Adrenal gland (tissue), 12 donors: ENCODE measurements around the gene MRPL21. TPM values are rescaled to one million over a fixed set of nuclear protein-coding genes. Genes with fewer than 3 reads are reported as not detected.
"Not testable (repeated sequence)": the region's sequence is repeated elsewhere in the genome, so short reads cannot be mapped to it uniquely, and the experiment has no call there.

ENCODE experiments used
- DNase-seq, 7 donors: peaks; one replicate each; pipeline ENCODE4 v3.0.0-alpha.2; 2019 to 2020
- H3K27ac ChIP-seq, 5 donors: fragments of 200-600 bp; sonication (generic) in 4 of 5; 1 replicate in 3 of 5; 2 replicates in 2 of 5; pipeline versions ENCODE4 v1.5.1 to v1.8.0; 2016 to 2020; ENCODE audit warnings: mild to moderate bottlenecking in 1 of 5
- H3K27me3 ChIP-seq: fragments of 200-600 bp; 2 replicates; pipeline ENCODE4 v1.8.0; 2021
- H3K36me3 ChIP-seq, 2 donors: fragments of 200-600 bp; replicated peaks in 1 of 2; 1 replicate in 1 of 2; 2 replicates in 1 of 2; pipeline versions ENCODE4 v1.5.1 to v1.8.0; 2018 to 2022
- H3K4me1 ChIP-seq, 2 donors: fragments of 200-600 bp; replicated peaks in 1 of 2; 1 replicate in 1 of 2; 2 replicates in 1 of 2; pipeline versions ENCODE4 v1.5.1 to v1.8.0; 2018 to 2021
- H3K4me3 ChIP-seq, 4 donors: fragments of 200-600 bp; sonication (generic) in 3 of 4; one replicate each; pipeline ENCODE4 v1.5.1; 2016 to 2018
- H3K9me3 ChIP-seq, 3 donors: fragments of 200-600 bp; sonication (generic) in 1 of 3; replicated peaks in 1 of 3; 1 replicate in 2 of 3; 2 replicates in 1 of 3; pipeline versions ENCODE4 v1.5.1 to v1.8.0; 2016 to 2021
- POLR2A ChIP-seq, 2 donors: fragments of 450-650 bp; IDR thresholded peaks; one replicate each; pipeline ENCODE4 v1.6.1; 2017; ENCODE audit warnings: antibody characterized with exemption in 2 of 2, mild to moderate bottlenecking in 2 of 2, moderate library complexity in 1 of 2
- WGBS, 4 donors: extraction: QIAGEN DNeasy Blood & Tissue Kit in 2 of 4; methylation state at CpG; one replicate each; pipeline versions ENCODE4 v1.1.5 to v1.1.7; 2013 to 2017; 5-methylcytosine and 5-hydroxymethylcytosine counted together
- intact Hi-C, 2 donors: fragments of 100-400 bp; cut with DNase I; formaldehyde crosslinking; loops; one replicate each; pipeline versions ENCODE4 v1.14.1 to v1.15.0; 2022 to 2023
- polyA plus RNA-seq, 3 donors: library from polyadenylated mRNA; stranded (reverse); fragments of 200-250 nt in 2 of 3; fragments of 350-450 nt in 1 of 3; fragmentation: Illumina TruSeq in 1 of 3; extraction: RNeasy Lipid Tissue Mini Kit (QIAGEN cat#74804) in 1 of 3; gene quantifications; one replicate each; pipeline ENCODE4 v1.2.3, GENCODE V29; 2013 to 2014
- total RNA-seq, 9 donors: library from RNA; depleted of rRNA in 4 of 9; stranded (reverse); fragments of >200 nt in 4 of 9; fragments of 120-200 nt in 1 of 9; fragmentation: NEBNext Ultra II Directional in 1 of 9; extraction: Animal tissue kit (Norgen Biotek cat#: 25700) in 1 of 9; gene quantifications; one replicate each; pipeline versions ENCODE4 v1.1.0 to v1.2.4, GENCODE V29; 2013 to 2023
- TF ChIP-seq, protein P1 (sequence below), 6 experiments: fragments of 450-650 bp in 4 of 6; fragments of 200-600 bp in 2 of 6; sonication (generic) in 1 of 6; IDR thresholded peaks; 1 replicate in 5 of 6; 2 replicates in 1 of 6; pipeline versions ENCODE4 v1.5.1 to v1.8.0; 2016 to 2021; ENCODE audit warnings: antibody characterized with exemption in 6 of 6, mild to moderate bottlenecking in 2 of 6, moderate library complexity in 1 of 6
- donor health status: healthy with polysubstance abuse.
- donor health status: Bipolar disorder and iron deficiency.
- donor health status: DM: yes; HTN: yes; CAD: no.
- donor health status: DM: no; HTN: no; CAD: no.
- donor health status: DM: no; HTN: no; CAD: no.
- donor health status: DM: yes; HTN: yes; CAD: no.

The MRPL21 gene
- total and polyA plus RNA-seq, 12 donors, result 31.1 to 77.8 (median 47.4) TPM

- Histone ChIP-seq H3K4me1 (peaks cover 0 to 6% of the 10 kb centered on the region in 2 donors), H3K27ac (peak overlapping the region in 1 of 5 donors; percentile 17), H3K36me3 (peaks cover 0 to 49% of the 10 kb centered on the region in 2 donors), H3K4me3 (no peak overlapping the region), H3K9me3 (no peaks in the 10 kb centered on the region), H3K27me3 (no peaks in the 10 kb centered on the region)
- intact Hi-C loops, result no loop called here
- WGBS, 4 donors, result 67 to 86% (median 79%) methylated on average over 16 to 17 of the region's 17 CpGs
- no peak for TF ChIP-seq POLR2A (IDR thresholded peaks at IDR 0.05)
- TF ChIP-seq, protein P1, sequence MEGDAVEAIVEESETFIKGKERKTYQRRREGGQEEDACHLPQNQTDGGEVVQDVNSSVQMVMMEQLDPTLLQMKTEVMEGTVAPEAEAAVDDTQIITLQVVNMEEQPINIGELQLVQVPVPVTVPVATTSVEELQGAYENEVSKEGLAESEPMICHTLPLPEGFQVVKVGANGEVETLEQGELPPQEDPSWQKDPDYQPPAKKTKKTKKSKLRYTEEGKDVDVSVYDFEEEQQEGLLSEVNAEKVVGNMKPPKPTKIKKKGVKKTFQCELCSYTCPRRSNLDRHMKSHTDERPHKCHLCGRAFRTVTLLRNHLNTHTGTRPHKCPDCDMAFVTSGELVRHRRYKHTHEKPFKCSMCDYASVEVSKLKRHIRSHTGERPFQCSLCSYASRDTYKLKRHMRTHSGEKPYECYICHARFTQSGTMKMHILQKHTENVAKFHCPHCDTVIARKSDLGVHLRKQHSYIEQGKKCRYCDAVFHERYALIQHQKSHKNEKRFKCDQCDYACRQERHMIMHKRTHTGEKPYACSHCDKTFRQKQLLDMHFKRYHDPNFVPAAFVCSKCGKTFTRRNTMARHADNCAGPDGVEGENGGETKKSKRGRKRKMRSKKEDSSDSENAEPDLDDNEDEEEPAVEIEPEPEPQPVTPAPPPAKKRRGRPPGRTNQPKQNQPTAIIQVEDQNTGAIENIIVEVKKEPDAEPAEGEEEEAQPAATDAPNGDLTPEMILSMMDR (IDR thresholded peaks at IDR 0.05), result no peak
- DNase-seq, result no peak
Observed at GRCh38 chr11:68891351-68891948, 12.2 kb downstream of the MRPL21 start.

GRCh38 chr11:68890490-68891231 is 13.0 kb downstream of the MRPL21 start:
- 55 to 77% (median 64%) methylated on average over 10 to 17 of the region's 17 CpGs for WGBS, 4 donors
- no peak overlapping the region for H3K4me3 ChIP-seq
- H3K36me3 ChIP-seq, result peaks cover 0 to 41% of the 10 kb centered on the region in 2 donors
- intact Hi-C loops, result no loop called here
- no peaks in the 10 kb centered on the region for H3K27me3 ChIP-seq
- TF ChIP-seq, protein P1 (IDR thresholded peaks at IDR 0.05), result no peak
- TF ChIP-seq POLR2A (IDR thresholded peaks at IDR 0.05), result no peak
- no peaks in the 10 kb centered on the region for H3K9me3 ChIP-seq
- DNase-seq, result peak in 6 of 7 donors; percentile 38 to 82 (median 54)
- H3K27ac ChIP-seq, result peak overlapping the region in 3 of 5 donors; percentile 17 to 68 (median 59)
- H3K4me1 ChIP-seq, result peaks cover 0 to 6% of the 10 kb centered on the region in 2 donors

- H3K36me3 ChIP-seq, result peaks cover 0 to 34% of the 10 kb centered on the region in 2 donors
- 60 to 90% (median 67%) methylated on average over 4 to 18 of the region's 18 CpGs for WGBS, 4 donors
- no peak overlapping the region for H3K4me3 ChIP-seq
- intact Hi-C loops, result no loop called here
- peak in 3 of 7 donors; percentile 23 to 46 (median 37) for DNase-seq
- no peaks in the 10 kb centered on the region for H3K27me3 ChIP-seq
- peak overlapping the region in 2 of 5 donors; percentile 59 to 68 for H3K27ac ChIP-seq
- H3K9me3 ChIP-seq, result no peaks in the 10 kb centered on the region
- peaks cover 0 to 6% of the 10 kb centered on the region in 2 donors for H3K4me1 ChIP-seq
- no peak for TF ChIP-seq POLR2A (IDR thresholded peaks at IDR 0.05)
- TF ChIP-seq, protein P1 (IDR thresholded peaks at IDR 0.05), result peak in 4 of 6 experiments; percentile 20 to 40 (median 34)
Observed at GRCh38 chr11:68889948-68890446, 13.6 kb downstream of the MRPL21 start.

DNA sequence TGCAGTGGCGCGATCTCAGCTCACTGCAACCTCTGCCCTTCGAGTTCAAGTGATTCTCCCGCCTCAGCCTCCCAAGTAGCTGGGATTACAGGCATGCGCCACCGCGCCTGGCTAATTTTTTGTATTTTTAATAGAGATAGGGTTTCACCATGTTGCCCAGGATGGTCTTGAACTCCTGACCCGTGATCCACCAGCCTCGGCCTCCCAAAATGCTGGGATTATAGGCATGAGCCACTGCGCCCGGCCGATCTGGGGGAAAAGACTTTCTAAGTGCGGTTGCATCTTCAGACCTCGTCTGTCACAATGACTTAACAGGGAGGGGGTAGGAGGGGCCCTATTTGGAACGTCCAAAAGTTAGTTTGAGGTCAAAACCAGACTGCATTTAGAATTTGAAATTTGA is 18.8 kb downstream of the MRPL21 start:
- H3K4me1 ChIP-seq, H3K27ac ChIP-seq, H3K9me3 ChIP-seq, H3K36me3 ChIP-seq, intact Hi-C loops, H3K27me3 ChIP-seq, DNase-seq, H3K4me3 ChIP-seq: not testable (repeated sequence)
- WGBS, 4 donors, result 91 to 96% (median 94%) methylated on average over 15 of the region's 15 CpGs
